H9 (cell line): ENCODE measurements around the gene SPCS2. TPM values are rescaled to one million over a fixed set of nuclear protein-coding genes. Genes with fewer than 3 reads are reported as not detected.

ENCODE experiments used
- DNase-seq: peaks from one replicate; pipeline ENCODE4 v3.0.0-alpha.2; 2017
- H2AFZ ChIP-seq: one replicate; pipeline ENCODE4 v1.6.1; 2013; ENCODE audit warnings: mild to moderate bottlenecking, low read length, control low read depth, moderate library complexity
- H2AK5ac ChIP-seq: 2 replicates; pipeline ENCODE4 v1.6.1; 2013; ENCODE audit warnings: low read length, control low read depth, mixed read lengths; ENCODE audit not compliant: insufficient read length
- H2BK120ac ChIP-seq: one replicate; pipeline ENCODE4 v1.6.1; 2013; ENCODE audit warnings: low read depth, mild to moderate bottlenecking, low read length, control low read depth, inconsistent platforms; ENCODE audit not compliant: poor library complexity, severe bottlenecking
- H2BK12ac ChIP-seq: 2 replicates; pipeline ENCODE4 v1.6.1; 2013; ENCODE audit warnings: low read length, control low read depth, mixed read lengths, low read depth; ENCODE audit not compliant: insufficient read length
- H2BK15ac ChIP-seq: 2 replicates; pipeline ENCODE4 v1.6.1; 2013; ENCODE audit warnings: low read depth, low read length, control low read depth
- H2BK20ac ChIP-seq: one replicate; pipeline ENCODE4 v1.6.1; 2013; ENCODE audit warnings: low read depth, mild to moderate bottlenecking, low read length, control low read depth, inconsistent platforms; ENCODE audit not compliant: poor library complexity, severe bottlenecking
- H2BK5ac ChIP-seq: 2 replicates; pipeline ENCODE4 v1.6.1; 2013; ENCODE audit warnings: low read length, control low read depth, mixed read lengths; ENCODE audit not compliant: insufficient read length
- H3K14ac ChIP-seq: 2 replicates; pipeline ENCODE4 v1.6.1; 2013; ENCODE audit warnings: low read length, control low read depth; ENCODE audit not compliant: insufficient read depth
- H3K18ac ChIP-seq: 2 replicates; pipeline ENCODE4 v1.6.1; 2013; ENCODE audit warnings: low read depth, mild to moderate bottlenecking, mixed read lengths, low read length, control low read depth; ENCODE audit not compliant: insufficient read length
- H3K23ac ChIP-seq: 2 replicates; pipeline ENCODE4 v1.6.1; 2013; ENCODE audit warnings: low read length, control low read depth, mixed read lengths, low read depth; ENCODE audit not compliant: insufficient read length
- H3K23me2 ChIP-seq: 2 replicates; pipeline ENCODE4 v1.6.1; 2013; ENCODE audit warnings: low read depth, mild to moderate bottlenecking, mixed read lengths, low read length, control low read depth; ENCODE audit not compliant: insufficient read length, poor library complexity, severe bottlenecking
- H3K27ac ChIP-seq: 2 replicates; pipeline ENCODE4 v1.5.1; 2013; ENCODE audit warnings: low read length, control low read depth, mixed read lengths, low read depth; ENCODE audit not compliant: insufficient read length
- H3K27me3 ChIP-seq: 2 replicates; pipeline ENCODE4 v1.6.1; 2013; ENCODE audit warnings: low read length, control low read depth, inconsistent platforms; ENCODE audit not compliant: insufficient read depth
- H3K4ac ChIP-seq: 2 replicates; pipeline ENCODE4 v1.6.1; 2013; ENCODE audit warnings: low read depth, mild to moderate bottlenecking, control low read depth, inconsistent platforms, low read length, moderate library complexity
- H3K4me1 ChIP-seq: 2 replicates; pipeline ENCODE4 v1.6.1; 2013; ENCODE audit warnings: low read length, control low read depth, inconsistent platforms; ENCODE audit not compliant: insufficient read depth
- H3K4me2 ChIP-seq: 2 replicates; pipeline ENCODE4 v1.6.1; 2013; ENCODE audit warnings: low read length, control low read depth, mixed read lengths; ENCODE audit not compliant: insufficient read length, insufficient read depth
- H3K56ac ChIP-seq: 2 replicates; pipeline ENCODE4 v1.6.1; 2013; ENCODE audit warnings: low read depth, mild to moderate bottlenecking, mixed read lengths, low read length, control low read depth; ENCODE audit not compliant: insufficient read length
- H3K79me1 ChIP-seq: 2 replicates; pipeline ENCODE4 v1.6.1; 2013; ENCODE audit warnings: low read depth, mild to moderate bottlenecking, moderate library complexity, low read length, control low read depth, inconsistent platforms; ENCODE audit not compliant: insufficient read depth, poor library complexity, severe bottlenecking
- H3K79me2 ChIP-seq: 2 replicates; pipeline ENCODE4 v1.6.1; 2013; ENCODE audit warnings: low read length, control low read depth, inconsistent platforms; ENCODE audit not compliant: insufficient read depth
- H3K9ac ChIP-seq: 2 replicates; pipeline ENCODE4 v1.6.1; 2013; ENCODE audit warnings: low read length, control low read depth, mixed read lengths; ENCODE audit not compliant: insufficient read length; ENCODE audit errors: extremely low read depth
- H3K9me3 ChIP-seq: one replicate; pipeline ENCODE4 v1.6.1; 2013; ENCODE audit warnings: low read depth, low read length, inconsistent platforms; ENCODE audit not compliant: control insufficient read depth
- H3T11ph ChIP-seq: one replicate; pipeline ENCODE4 v1.6.1; 2013; ENCODE audit warnings: mild to moderate bottlenecking, low read length, control low read depth, inconsistent platforms
- H4K20me1 ChIP-seq: one replicate; pipeline ENCODE4 v1.6.1; 2013; ENCODE audit not compliant: control insufficient read depth, insufficient read length, insufficient read depth
- H4K5ac ChIP-seq: 2 replicates; pipeline ENCODE4 v1.6.1; 2013; ENCODE audit warnings: low read depth, mild to moderate bottlenecking, mixed read lengths, low read length, control low read depth; ENCODE audit not compliant: insufficient read length
- H4K8ac ChIP-seq: replicated peaks from 2 replicates; pipeline ENCODE4 v1.6.1; 2013; ENCODE audit warnings: low read length, control low read depth, mixed read lengths, low read depth; ENCODE audit not compliant: insufficient read length
- H4K91ac ChIP-seq: 2 replicates; pipeline ENCODE4 v1.6.1; 2013; ENCODE audit warnings: low read depth, mild to moderate bottlenecking, moderate library complexity, mixed read lengths, low read length, control low read depth; ENCODE audit not compliant: insufficient read length
- H3K27ac Mint-ChIP-seq, 3 experiments: 2 replicates in 2 of 3; 3 replicates in 1 of 3; pipeline ENCODE4 v1.8.0; 2020 to 2021; ENCODE audit warnings: mixed read lengths in 3 of 3, mild to moderate bottlenecking in 1 of 3, moderate library complexity in 1 of 3
- H3K27me3 Mint-ChIP-seq: 2 replicates; pipeline ENCODE4 v1.8.0; 2021; ENCODE audit warnings: low read depth, mild to moderate bottlenecking, moderate library complexity, mixed read lengths
- H3K36me3 Mint-ChIP-seq, 3 experiments: 2 replicates in 2 of 3; 3 replicates in 1 of 3; pipeline ENCODE4 v1.8.0; 2020 to 2021; ENCODE audit warnings: low read depth in 3 of 3, mixed read lengths in 3 of 3; ENCODE audit not compliant: insufficient read depth in 1 of 3
- H3K4me1 Mint-ChIP-seq, 2 experiments: 2 replicates each; pipeline ENCODE4 v1.8.0; 2020; ENCODE audit warnings: mixed read lengths in 2 of 2
- H3K4me3 Mint-ChIP-seq, 2 experiments: 2 replicates in 1 of 2; 3 replicates in 1 of 2; pipeline ENCODE4 v1.8.0; 2020 to 2021; ENCODE audit warnings: mild to moderate bottlenecking in 2 of 2, mixed read lengths in 2 of 2, moderate library complexity in 1 of 2
- H3K9me3 Mint-ChIP-seq, 2 experiments: 2 replicates in 1 of 2; 3 replicates in 1 of 2; pipeline ENCODE4 v1.8.0; 2020; ENCODE audit warnings: mild to moderate bottlenecking in 2 of 2, mixed read lengths in 2 of 2, moderate library complexity in 1 of 2
- WGBS: extraction: QIAGEN DNeasy Blood & Tissue Kit; methylation state at CpG from one replicate; pipeline ENCODE4 v1.1.7; 2013; ENCODE audit warnings: missing lambda C conversion rate, low lambda C conversion rate, mixed read lengths; ENCODE audit not compliant: insufficient read length; ENCODE audit errors: extremely low coverage; 5-methylcytosine and 5-hydroxymethylcytosine counted together
- total RNA-seq: library from RNA; stranded (reverse); gene quantifications from 2 replicates; pipeline ENCODE4 v1.2.1, GENCODE V29; 2021
- TF ChIP-seq, protein P1 (sequence below): fragments of 200-600 bp; sonication (generic); conservative IDR thresholded peaks from 3 replicates; pipeline ENCODE4 v1.8.0; 2021; ENCODE audit warnings: antibody characterized with exemption, mild to moderate bottlenecking

SPCS2 gene
- total RNA-seq, 1 experiment from 2014 or later = 144 TPM

DNA sequence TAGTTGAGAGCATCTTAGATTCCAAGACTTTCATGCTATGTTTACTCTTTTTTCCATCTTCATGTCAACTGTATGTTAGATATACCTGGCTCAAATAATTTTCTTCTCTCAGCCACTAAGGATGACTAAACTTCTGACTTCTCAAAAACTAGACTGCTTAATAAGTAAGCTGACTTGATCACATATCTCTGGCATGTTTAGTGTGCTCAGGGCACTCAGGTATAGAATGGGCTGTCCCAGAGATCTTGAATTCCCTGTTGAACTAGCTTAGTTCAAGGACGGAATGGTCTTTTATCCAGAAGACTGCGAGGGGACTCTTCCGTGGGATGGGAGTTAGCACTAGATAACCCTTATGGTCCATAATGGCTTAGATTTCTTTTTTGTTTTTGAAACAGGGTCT lies 52.6 kb downstream of the SPCS2 start:
- Histone ChIP-seq H3K27ac (no peak overlapping the region), H2BK20ac (no peak overlapping the region), H3K27me3 (no peaks in the 10 kb centered on the region), H2BK12ac (no peak overlapping the region), H3K9ac (no peak overlapping the region), H3K4me2 (no peak overlapping the region), H4K91ac (no peak overlapping the region), H4K20me1 (no peaks in the 10 kb centered on the region), H3K23ac (no peak overlapping the region), H2AFZ (no peak overlapping the region), H4K5ac (no peak overlapping the region), H3K14ac (no peak overlapping the region), H4K8ac (no peak overlapping the region), H2BK15ac (no peak overlapping the region), H3K23me2 (no peaks in the 10 kb centered on the region), H3K4me1 (no peaks in the 10 kb centered on the region), H3K18ac (no peak overlapping the region), H2BK5ac (no peak overlapping the region), H2BK120ac (no peak overlapping the region), H3K79me2 (no peaks in the 10 kb centered on the region), H2AK5ac (no peak overlapping the region), H3K79me1 (no peaks in the 10 kb centered on the region), H3K9me3 (no peaks in the 10 kb centered on the region), H3T11ph (no peak overlapping the region), H3K4ac (no peak overlapping the region), H3K56ac (no peak overlapping the region)
- DNase-seq = no peak
- no CpG with 5 or more reads among the region's 3 CpGs for WGBS
- Mint-ChIP-seq H3K9me3 (no peaks in the 10 kb centered on the region), H3K27ac (no peak overlapping the region), H3K27me3 (no peaks in the 10 kb centered on the region), H3K36me3 (peaks cover 8 to 30% (median 23%) of the 10 kb centered on the region in 3 experiments; a peak in 6 of 7 replicates), H3K4me3 (no peak overlapping the region), H3K4me1 (no peaks in the 10 kb centered on the region)
- TF ChIP-seq, protein P1, sequence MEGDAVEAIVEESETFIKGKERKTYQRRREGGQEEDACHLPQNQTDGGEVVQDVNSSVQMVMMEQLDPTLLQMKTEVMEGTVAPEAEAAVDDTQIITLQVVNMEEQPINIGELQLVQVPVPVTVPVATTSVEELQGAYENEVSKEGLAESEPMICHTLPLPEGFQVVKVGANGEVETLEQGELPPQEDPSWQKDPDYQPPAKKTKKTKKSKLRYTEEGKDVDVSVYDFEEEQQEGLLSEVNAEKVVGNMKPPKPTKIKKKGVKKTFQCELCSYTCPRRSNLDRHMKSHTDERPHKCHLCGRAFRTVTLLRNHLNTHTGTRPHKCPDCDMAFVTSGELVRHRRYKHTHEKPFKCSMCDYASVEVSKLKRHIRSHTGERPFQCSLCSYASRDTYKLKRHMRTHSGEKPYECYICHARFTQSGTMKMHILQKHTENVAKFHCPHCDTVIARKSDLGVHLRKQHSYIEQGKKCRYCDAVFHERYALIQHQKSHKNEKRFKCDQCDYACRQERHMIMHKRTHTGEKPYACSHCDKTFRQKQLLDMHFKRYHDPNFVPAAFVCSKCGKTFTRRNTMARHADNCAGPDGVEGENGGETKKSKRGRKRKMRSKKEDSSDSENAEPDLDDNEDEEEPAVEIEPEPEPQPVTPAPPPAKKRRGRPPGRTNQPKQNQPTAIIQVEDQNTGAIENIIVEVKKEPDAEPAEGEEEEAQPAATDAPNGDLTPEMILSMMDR = no peak
